OCI-LY1 (cell line): Measurements from ENCODE around the gene CCDC88B.
A peak's percentile ranks its signal among the peaks of the same experiment; 100 is the strongest.

ENCODE experiments used
- H2AFZ ChIP-seq: fragments of 200-600 bp; sonication (generic), shearing (Covaris generic); 2 replicates; pipeline ENCODE4 v1.6.0; 2014; ENCODE audit warnings: antibody characterized with exemption, mild to moderate bottlenecking, low read length
- H3F3A ChIP-seq: fragments of 200-600 bp; sonication (generic), shearing (Covaris generic); 2 replicates; pipeline ENCODE4 v1.6.0; 2014; ENCODE audit warnings: mild to moderate bottlenecking, antibody characterized with exemption, low read length, moderate library complexity; ENCODE audit not compliant: insufficient read depth
- H3K27ac ChIP-seq: fragments of 200-600 bp; sonication (generic); 2 replicates; pipeline ENCODE4 v1.5.1; 2014; ENCODE audit warnings: low read length, mixed run types, mild to moderate bottlenecking, low read depth; ENCODE audit not compliant: poor library complexity, severe bottlenecking
- H3K27me3 ChIP-seq: fragments of 200-600 bp; sonication (generic); 2 replicates; pipeline ENCODE4 v1.6.0; 2014; ENCODE audit warnings: antibody characterized with exemption, mild to moderate bottlenecking, low read length, moderate library complexity; ENCODE audit not compliant: insufficient read depth
- H3K36me3 ChIP-seq: fragments of 200-600 bp; sonication (generic); 2 replicates; pipeline ENCODE4 v1.6.1; 2014; ENCODE audit warnings: mild to moderate bottlenecking, antibody characterized with exemption, low read length, moderate library complexity, mixed read lengths; ENCODE audit not compliant: insufficient read depth
- H3K4me1 ChIP-seq: fragments of 200-600 bp; sonication (generic); 2 replicates; pipeline ENCODE4 v1.5.1; 2014; ENCODE audit warnings: mild to moderate bottlenecking, low read length, moderate library complexity; ENCODE audit not compliant: insufficient read depth, severe bottlenecking
- H3K4me2 ChIP-seq: fragments of 200-600 bp; sonication (generic), shearing (Covaris generic); 2 replicates; pipeline ENCODE4 v1.6.1; 2014; ENCODE audit warnings: low read length
- H3K4me3 ChIP-seq: fragments of 200-600 bp; sonication (generic); 2 replicates; pipeline ENCODE4 v1.5.1; 2014; ENCODE audit warnings: low read length, low read depth, mild to moderate bottlenecking, mixed read lengths; ENCODE audit not compliant: poor library complexity, severe bottlenecking
- H3K79me2 ChIP-seq: fragments of 200-600 bp; shearing (Covaris generic); 2 replicates; pipeline ENCODE4 v1.6.1; 2016; ENCODE audit warnings: mixed run types, low read length, mixed read lengths; ENCODE audit not compliant: insufficient read depth
- H3K9ac ChIP-seq: fragments of 200-600 bp; sonication (generic), shearing (Covaris generic); 2 replicates; pipeline ENCODE4 v1.6.1; 2014; ENCODE audit warnings: mild to moderate bottlenecking, low read length, mixed read lengths
- H3K9me2 ChIP-seq: fragments of 200-600 bp; sonication (generic), shearing (Covaris generic); 2 replicates; pipeline ENCODE4 v1.6.1; 2014; ENCODE audit warnings: low read depth, mild to moderate bottlenecking, low read length, mixed read lengths
- H3K9me3 ChIP-seq: fragments of 200-600 bp; shearing (Covaris generic); 2 replicates; pipeline ENCODE4 v1.6.1; 2014; ENCODE audit warnings: low read length, mixed read lengths
- H4K20me1 ChIP-seq: fragments of 200-600 bp; sonication (generic), shearing (Covaris generic); 2 replicates; pipeline ENCODE4 v1.6.0; 2016; ENCODE audit warnings: mild to moderate bottlenecking, low read length; ENCODE audit not compliant: insufficient read depth
- EZH2 ChIP-seq: fragments of 200-600 bp; sonication (generic), shearing (Covaris generic); IDR thresholded peaks from 2 replicates; pipeline ENCODE4 v1.8.0; 2017; ENCODE audit warnings: borderline replicate concordance, mixed run types, mild to moderate bottlenecking, antibody characterized with exemption, low read length, moderate library complexity, mixed read lengths
- TF ChIP-seq, protein P1 (sequence below): fragments of 200-600 bp; sonication (generic), shearing (Covaris generic); IDR thresholded peaks from 2 replicates; pipeline ENCODE4 v1.5.1; 2017; ENCODE audit warnings: mild to moderate bottlenecking, antibody characterized with exemption, low read length, moderate library complexity, mixed read lengths

CCDC88B gene

DNA sequence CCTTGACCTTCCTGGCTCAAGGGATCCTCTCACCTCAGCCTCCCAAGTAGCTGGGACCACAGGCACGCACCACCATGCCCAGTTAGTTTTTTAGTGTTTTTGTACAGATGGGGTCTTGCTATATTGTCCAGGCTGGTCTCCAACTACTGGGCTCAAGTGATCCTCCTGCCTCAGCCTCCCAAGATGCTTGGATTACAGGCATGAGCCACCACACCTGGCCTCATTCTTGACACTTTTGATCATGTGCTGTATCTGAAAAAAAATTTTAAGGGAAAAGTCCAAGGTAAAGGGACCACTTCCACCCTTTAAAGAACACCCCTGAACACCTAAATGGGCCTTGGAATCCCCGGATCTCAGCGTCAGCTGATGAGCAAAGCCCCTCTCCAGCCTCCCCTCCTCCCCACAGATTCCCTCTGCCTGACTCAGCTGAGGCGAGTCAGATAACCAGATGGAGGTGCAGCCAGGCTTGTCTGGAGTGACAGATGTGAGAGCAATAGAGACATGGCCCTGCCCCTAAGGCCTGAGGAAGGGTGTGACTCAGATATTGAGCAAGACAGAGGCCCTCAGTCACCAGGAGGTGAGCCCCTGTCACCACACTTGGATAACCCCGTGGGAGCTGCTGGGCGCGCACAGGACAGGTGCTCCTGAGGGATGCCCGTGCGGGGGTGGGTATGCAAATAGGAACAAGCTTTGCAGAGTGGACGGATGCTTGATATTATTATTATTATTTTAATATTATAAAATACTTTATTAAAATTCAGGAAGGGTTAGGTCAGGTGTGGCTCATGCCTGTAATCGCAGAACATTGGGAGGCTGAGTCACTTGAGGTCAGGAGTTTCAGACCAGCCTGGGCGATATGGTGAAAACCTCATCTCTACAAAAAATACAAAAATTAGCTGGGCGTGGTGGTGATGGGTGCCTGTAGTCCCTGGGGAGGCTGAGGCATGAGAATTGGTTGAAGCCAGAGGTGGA, 5.0 kb upstream of the CCDC88B start:
- no peaks in the 10 kb centered on the region for H3F3A ChIP-seq
- no peak for TF ChIP-seq EZH2
- TF ChIP-seq, protein P1, sequence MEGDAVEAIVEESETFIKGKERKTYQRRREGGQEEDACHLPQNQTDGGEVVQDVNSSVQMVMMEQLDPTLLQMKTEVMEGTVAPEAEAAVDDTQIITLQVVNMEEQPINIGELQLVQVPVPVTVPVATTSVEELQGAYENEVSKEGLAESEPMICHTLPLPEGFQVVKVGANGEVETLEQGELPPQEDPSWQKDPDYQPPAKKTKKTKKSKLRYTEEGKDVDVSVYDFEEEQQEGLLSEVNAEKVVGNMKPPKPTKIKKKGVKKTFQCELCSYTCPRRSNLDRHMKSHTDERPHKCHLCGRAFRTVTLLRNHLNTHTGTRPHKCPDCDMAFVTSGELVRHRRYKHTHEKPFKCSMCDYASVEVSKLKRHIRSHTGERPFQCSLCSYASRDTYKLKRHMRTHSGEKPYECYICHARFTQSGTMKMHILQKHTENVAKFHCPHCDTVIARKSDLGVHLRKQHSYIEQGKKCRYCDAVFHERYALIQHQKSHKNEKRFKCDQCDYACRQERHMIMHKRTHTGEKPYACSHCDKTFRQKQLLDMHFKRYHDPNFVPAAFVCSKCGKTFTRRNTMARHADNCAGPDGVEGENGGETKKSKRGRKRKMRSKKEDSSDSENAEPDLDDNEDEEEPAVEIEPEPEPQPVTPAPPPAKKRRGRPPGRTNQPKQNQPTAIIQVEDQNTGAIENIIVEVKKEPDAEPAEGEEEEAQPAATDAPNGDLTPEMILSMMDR = no peak
- H3K27ac ChIP-seq = peak overlapping the region; percentile 47
- H3K9ac ChIP-seq = no peak overlapping the region
- H2AFZ ChIP-seq = no peak overlapping the region
- no peak overlapping the region; the same call in 1 of the 2 replicates for H3K4me2 ChIP-seq
- no peaks in the 10 kb centered on the region for H3K9me3 ChIP-seq
- peaks cover 31% of the 10 kb centered on the region for H3K4me1 ChIP-seq
- H3K36me3 ChIP-seq = peaks cover 9% of the 10 kb centered on the region; the same call in 1 of the 2 replicates
- no peaks in the 10 kb centered on the region for H3K27me3 ChIP-seq
- no peak overlapping the region for H3K4me3 ChIP-seq
- H3K79me2 ChIP-seq = no peaks in the 10 kb centered on the region
- H4K20me1 ChIP-seq = no peaks in the 10 kb centered on the region
- H3K9me2 ChIP-seq = no peaks in the 10 kb centered on the region

DNA sequence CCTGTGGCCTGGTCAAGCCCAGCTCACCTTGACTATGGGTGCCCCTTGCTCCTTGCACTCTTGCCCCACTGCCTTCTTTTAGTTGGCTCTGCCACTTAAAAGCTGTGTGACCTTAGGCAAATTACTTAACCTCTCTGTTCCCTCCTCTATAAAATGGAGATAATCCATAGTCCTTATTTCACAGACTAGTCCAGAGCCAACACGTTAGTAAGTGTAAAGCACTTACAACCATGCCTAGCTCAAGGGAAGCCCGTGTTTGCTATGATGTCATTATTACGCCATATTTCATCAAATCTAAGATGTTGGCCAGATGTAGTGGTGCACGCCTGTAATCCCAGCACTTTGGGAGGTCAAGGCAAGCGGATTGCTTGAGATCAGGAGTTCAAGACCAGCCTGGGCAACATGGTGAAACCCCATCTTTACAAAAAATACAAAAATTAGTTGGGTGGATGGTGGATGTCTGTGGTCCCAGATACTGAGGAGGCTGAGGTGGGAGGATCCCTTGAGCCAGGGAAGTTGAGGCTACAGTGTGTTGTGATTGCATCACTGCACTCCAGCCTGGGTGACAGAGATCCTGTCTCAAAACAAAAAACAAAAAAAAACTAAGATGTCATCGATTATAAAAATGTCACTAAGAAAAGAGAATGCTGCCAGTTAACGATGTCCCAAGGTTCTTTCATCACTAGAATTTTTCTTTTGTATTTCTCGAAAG, 2.3 kb upstream of the CCDC88B start:
- H3K9me2 ChIP-seq = no peaks in the 10 kb centered on the region
- H3K36me3 ChIP-seq = peaks cover 9% of the 10 kb centered on the region; the same call in 1 of the 2 replicates
- no peaks in the 10 kb centered on the region for H3K9me3 ChIP-seq
- H3K79me2 ChIP-seq = no peaks in the 10 kb centered on the region
- TF ChIP-seq, protein P1 = no peak
- TF ChIP-seq EZH2 = no peak
- H4K20me1 ChIP-seq = no peaks in the 10 kb centered on the region
- H3K4me2 ChIP-seq = no peak overlapping the region
- H3K27me3 ChIP-seq = no peaks in the 10 kb centered on the region
- H3K4me3 ChIP-seq = no peak overlapping the region
- peak overlapping the region; percentile 26 for H3K27ac ChIP-seq
- no peak overlapping the region for H2AFZ ChIP-seq
- H3K4me1 ChIP-seq = peaks cover 39% of the 10 kb centered on the region
- no peak overlapping the region for H3K9ac ChIP-seq
- H3F3A ChIP-seq = no peaks in the 10 kb centered on the region

DNA sequence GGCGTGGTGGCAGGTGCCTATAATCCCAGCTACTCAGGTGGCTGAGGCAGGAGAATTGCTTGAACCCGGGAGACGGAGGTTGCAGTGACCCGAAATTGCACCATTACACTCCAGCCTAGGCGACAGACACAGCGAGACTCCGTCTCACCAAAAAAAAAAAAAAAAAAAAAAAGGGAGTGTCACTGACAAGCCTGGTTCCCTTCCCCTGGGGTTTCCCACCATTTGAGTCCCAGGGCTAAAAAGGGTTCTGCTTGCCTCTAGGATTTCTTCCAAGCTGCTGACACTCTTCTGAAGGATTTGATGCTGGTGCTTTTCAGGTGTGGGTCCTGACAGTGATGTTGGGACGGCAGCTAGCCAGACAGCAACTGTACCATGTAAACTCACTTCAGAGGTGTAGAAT, 1.3 kb upstream of the CCDC88B start:
- TF ChIP-seq EZH2 = no peak
- TF ChIP-seq, protein P1 = no peak
- Histone ChIP-seq H3K79me2 (no peaks in the 10 kb centered on the region), H3F3A (no peaks in the 10 kb centered on the region), H3K36me3 (peaks cover 16% of the 10 kb centered on the region; the same call in 1 of the 2 replicates), H3K27me3 (no peaks in the 10 kb centered on the region), H4K20me1 (no peaks in the 10 kb centered on the region), H3K27ac (peak overlapping the region; percentile 79), H3K9me3 (no peaks in the 10 kb centered on the region), H3K4me2 (peak overlapping the region; percentile 93), H3K4me3 (peak overlapping the region; percentile 70), H2AFZ (no peak overlapping the region), H3K9me2 (no peaks in the 10 kb centered on the region), H3K4me1 (peaks cover 39% of the 10 kb centered on the region), H3K9ac (peak overlapping the region; percentile 75; the same call in 1 of the 2 replicates)
